A549 treated with AZD2906 at 1 μM for 4 hours (cell line): ENCODE results near the gene WASF1. TPM values are rescaled to one million over a fixed set of nuclear protein-coding genes. Genes with fewer than 3 reads are reported as not detected.

ENCODE experiments used
- total RNA-seq: library from RNA; stranded (reverse); fragments of 200-300 nt; extraction: Qiagen RNA extraction; gene quantifications from 5 replicates; pipeline ENCODE4 v1.2.3, GENCODE V29; 2022

WASF1 gene
- 9.1 to 12.1 TPM (median 11.6 TPM) in 5 replicates for total RNA-seq

DNA sequence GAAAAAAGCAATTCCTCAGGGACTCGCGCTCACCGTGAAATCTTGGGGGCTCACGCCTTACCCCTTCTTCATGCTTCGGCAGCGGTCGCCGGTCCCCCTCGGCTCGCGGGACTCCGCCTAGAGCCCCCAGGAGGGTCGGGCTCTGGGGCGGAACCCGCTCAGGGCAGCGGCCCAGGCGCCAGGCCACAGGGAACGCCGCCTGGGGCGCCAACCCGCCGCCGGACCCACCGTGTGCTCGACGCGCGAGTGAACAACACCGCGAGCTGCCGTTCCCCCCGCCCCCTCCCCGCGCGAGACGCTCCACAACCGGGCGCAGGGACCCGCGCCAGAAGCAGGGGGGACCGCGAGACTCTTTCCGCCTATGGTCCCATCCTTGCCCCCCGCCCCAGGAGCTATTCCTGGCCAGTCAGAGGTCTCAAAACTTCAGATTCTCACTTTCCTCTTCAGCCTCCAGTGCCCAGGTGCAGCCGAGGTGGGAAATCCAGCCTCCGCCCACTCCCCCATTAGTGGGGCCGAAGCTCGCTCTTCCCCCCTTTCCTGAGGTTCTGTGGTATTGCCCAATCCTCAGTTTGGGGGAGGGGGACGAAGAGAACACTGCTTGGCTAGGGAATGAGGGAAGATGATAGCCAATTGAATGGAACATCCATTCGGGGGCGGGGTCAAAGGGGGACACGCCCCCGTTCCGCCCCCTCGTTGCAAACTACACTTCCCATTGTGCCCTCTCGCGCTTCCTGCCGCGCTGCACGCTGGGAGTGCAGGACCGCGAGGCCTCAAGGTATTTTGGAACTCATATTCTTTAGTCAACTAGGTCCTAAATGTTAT, at the start of gene WASF1:
Gene WASF1 (minus strand): TSS at position 265 of the 822 bp plus-strand sequence. CDS start 52,069 bp downstream, outside the sequence.

DNA sequence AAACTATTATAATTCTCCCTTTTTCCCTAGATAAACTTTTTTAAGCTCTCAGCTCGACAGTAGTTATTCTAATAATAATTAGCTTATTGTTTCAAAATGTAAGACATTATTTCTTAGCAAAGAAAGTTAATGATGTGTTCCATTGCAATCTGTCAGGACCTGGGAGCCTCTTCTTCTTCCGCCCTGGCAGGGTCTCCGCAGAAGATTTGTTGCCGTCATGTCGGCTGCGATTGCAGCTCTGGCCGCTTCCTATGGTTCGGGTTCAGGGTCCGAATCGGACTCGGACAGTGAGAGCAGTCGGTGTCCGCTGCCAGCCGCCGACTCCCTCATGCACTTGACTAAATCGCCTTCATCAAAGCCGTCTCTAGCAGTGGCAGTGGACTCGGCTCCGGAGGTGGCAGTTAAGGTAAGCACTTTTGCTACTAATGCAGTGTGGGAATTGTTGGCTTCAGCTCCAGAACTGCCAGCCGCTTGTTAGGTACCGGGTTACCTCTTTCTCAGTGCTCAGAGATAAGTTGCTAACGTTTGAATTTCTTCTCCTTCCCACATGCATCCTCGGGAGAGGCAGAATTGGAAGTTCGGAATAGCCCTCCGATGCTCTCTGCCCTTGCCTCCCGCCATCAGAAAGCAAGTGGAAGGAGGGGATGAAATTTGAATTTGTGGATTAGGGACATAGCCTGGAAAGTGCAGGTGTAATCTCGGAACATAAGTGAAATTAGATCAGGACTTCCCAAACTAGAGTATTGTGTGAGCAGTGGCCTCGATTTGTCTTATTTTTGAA, 948 bp upstream of the WASF1 start, which contains the start of gene CDC40:
Gene CDC40 (plus strand): TSS at position 200 of the 781 bp plus-strand sequence. CDS start 18 bp downstream, at position 218.

Other genes with a start within 250 kb of the WASF1 start
- gene GPR6, start 201.4 kb downstream of the WASF1 start, total RNA-seq = not detected in 5 replicates
- 6.5 to 10.2 TPM (median 7.7 TPM) in 5 replicates for gene CDC40, start 757 bp upstream of the WASF1 start, total RNA-seq
- gene METTL24, start 178.7 kb upstream of the WASF1 start, total RNA-seq = not detected in 5 replicates
- gene DDO, start 235.9 kb upstream of the WASF1 start, total RNA-seq = 0.06 to 0.14 TPM (median 0.11 TPM) in 4 of 5 replicates, not detected in the other